Stimulated activated CD8-positive, alpha-beta memory T cell treated with anti-CD3 and anti-CD28 coated beads, Interleukin-4, amount 100 ng/mL, for 4 hours (primary cell): Measurements from ENCODE around the gene XRCC1.
"Not testable (repeated sequence)": the region's sequence is repeated elsewhere in the genome, so short reads cannot be mapped to it uniquely, and the experiment has no call there.

ENCODE experiments used
- DNase-seq, 2 donors: peaks; one replicate each; pipeline ENCODE4 v3.0.0-alpha.2; 2020; ENCODE audit warnings: low read depth in 2 of 2, low spot score in 1 of 2

Gene XRCC1

GRCh38 chr19:43599635-43600295 lies 24.4 kb upstream of the XRCC1 start:
- no peak for DNase-seq

GRCh38 chr19:43598445-43599240 lies 23.3 kb upstream of the XRCC1 start:
- DNase-seq: no peak

DNA sequence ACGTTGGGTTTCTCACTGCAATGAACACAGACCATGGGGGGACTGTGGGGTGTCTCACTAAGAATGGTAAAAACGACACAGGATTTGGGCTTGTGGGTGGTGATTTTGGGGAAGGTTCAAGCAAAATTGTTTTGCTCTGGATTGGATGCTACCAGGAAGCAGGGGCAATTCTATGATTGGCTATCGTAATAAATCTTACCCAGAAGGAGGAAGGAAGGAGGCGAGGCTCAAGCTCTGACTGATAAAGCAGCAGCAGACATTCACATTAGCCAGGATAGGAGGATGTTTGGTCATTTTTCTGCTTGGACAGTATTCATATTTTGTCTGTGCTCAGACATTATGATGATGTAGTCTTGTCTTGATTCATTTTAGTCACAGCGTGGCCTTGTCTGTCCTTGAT lies 22.5 kb upstream of the XRCC1 start:
- DNase-seq: no peak

- no peak for DNase-seq
These were observed 21.6 kb upstream of the XRCC1 start for GRCh38 chr19:43596842-43597461.

GRCh38 chr19:43595999-43596841 lies 20.9 kb upstream of the XRCC1 start, which contains the start of the genes IRGQ and ZNF576:
Gene IRGQ, minus strand, starts transcription at chr19:43596134. Its CDS starts 796 bp downstream, at chr19:43595338.
Gene ZNF576, plus strand, starts transcription at chr19:43596595. Its CDS starts 514 bp downstream, at chr19:43597109.
- DNase-seq: peak; percentile 100

GRCh38 chr19:43595605-43595998 lies 20.3 kb upstream of the XRCC1 start:
- DNase-seq: no peak

GRCh38 chr19:43594710-43595604 lies 19.6 kb upstream of the XRCC1 start:
- DNase-seq: peak; percentile 33 to 41

DNA sequence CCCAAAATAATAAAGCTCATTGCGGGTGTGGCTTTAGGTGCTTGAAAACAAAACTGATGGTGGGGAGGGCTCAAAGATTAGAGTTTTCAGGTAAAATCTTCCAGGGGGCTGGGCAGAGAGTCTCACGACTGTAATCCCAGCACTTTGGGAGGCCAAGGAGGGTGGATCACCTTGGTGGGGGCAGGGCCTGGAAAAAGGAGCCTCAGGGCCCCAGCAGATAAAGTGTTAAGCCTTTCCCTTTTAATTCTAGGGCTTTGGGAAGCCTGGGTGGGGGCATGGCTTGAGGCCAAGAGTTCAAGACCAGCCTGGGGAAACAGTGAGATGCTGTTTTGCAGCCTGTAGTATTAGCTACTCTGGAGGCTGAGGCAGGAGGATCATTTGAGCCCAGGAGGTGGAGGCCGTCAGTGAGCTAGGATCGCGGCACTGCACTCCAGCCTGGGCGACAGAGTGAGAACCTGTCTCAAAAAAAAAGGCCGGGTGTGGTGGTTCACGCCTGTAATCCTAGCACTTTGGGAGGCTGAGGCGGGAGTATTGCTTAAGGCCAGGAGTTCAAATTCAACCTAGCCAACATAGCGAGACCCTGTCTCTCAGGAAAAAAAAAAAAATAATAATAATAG lies 18.9 kb upstream of the XRCC1 start:
- no peak for DNase-seq

GRCh38 chr19:43592800-43593350 lies 17.5 kb upstream of the XRCC1 start:
- no peak for DNase-seq

DNA sequence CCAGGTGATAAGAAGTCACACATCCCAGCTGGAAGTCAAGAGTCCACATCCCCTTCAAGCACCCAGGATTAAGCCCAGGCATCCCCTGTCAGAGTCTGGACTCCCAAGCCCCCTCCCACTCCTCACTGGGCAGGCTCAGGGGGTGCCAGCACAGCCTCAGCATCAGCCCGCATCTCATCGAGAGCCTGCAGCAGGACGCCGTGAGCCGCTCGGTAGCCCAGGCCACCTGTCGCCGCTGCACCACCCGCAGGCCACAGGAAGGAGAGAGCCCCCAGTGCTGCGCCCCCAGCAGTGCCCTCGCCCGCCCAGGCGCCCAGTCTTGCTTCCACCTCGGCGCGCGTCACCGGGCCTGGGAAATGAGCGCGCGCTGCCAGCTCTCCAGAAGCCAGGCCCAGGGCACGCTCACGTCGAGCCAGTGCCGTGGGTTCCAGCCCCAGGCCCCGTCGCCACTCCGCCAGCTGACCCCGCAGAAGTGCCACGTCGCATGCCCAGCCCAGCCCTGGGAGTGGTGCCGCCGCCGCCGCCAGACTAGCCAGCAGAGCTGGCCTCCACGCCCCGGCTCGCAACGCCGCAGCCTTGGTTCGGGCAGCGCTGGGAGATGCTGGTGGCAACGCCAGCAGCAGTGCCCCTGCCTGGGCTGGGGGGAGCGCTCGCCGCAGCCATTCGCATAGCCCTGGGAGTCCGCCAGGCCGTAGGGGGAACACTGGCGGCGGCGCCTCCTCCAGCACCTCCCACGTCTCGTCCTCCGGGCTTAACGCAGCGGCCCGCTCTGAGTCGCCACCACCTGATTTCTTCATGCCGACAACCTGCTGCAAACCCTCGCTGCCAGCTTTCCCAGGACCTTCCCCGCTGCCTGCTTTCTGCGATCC lies 16.8 kb upstream of the XRCC1 start:
- DNase-seq: no peak

GRCh38 chr19:43589678-43590077 lies 14.4 kb upstream of the XRCC1 start:
- DNase-seq: no peak

GRCh38 chr19:43589277-43589676 lies 13.9 kb upstream of the XRCC1 start:
- DNase-seq: no peak

DNA sequence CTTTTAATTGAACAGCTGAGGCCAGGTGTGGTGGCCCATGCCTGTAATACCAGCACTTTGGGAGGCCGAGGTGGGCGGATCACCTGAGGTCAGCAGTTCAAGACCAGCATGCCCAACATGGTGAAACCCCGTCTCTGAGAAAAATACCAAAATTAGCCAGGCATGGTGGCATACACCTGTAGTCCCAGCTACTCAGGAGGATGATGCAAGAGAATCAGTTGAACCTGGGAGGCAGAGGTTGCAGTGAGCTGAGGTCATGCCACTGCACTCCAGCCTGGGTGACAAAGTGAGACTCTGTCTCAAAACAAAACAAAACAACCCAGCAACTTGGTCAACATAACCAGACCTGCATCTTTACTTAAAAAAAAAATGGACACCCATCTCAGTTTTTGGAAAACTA lies 11.7 kb upstream of the XRCC1 start:
- not testable (repeated sequence) for DNase-seq

DNA sequence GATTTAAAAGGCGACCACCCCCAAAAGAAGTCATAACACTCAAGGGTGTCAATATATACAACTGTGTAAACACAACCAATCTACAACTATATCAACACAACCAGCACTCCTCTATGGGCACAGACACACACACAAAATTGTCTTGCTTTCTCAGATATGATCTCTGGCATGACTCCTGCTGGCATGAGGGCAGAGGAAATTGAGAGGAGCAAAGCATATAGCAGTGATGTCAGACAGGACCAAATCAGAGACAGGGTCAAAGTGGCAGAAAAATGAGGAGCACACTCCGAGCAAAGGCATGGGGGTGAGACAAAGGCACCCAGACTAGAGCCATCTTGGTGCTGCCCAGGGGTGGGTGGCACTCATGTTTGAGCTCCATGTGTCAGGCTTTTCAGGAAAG lies 11.0 kb upstream of the XRCC1 start:
- no peak for DNase-seq

GRCh38 chr19:43584484-43584883 lies 9.2 kb upstream of the XRCC1 start:
- DNase-seq: no peak

DNA sequence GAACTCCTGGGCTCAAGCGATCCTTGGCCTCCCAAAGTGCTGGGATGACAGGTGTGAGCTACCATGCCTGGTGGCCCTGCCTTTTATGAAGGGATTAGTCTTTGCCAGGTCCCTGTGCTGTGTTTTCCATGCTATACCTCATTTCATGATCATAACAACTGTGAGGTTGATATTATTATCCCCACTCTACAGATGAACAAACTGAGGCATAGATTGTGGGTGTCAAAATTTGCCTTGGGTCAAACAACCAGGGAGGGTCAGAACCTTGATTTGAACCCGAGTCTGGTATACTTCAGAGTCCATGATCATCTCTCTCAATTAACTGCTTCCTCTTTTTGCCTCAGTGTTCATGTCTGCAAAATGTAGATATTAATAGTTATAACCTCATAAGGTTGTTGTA lies 7.2 kb upstream of the XRCC1 start:
- DNase-seq: no peak

DNA sequence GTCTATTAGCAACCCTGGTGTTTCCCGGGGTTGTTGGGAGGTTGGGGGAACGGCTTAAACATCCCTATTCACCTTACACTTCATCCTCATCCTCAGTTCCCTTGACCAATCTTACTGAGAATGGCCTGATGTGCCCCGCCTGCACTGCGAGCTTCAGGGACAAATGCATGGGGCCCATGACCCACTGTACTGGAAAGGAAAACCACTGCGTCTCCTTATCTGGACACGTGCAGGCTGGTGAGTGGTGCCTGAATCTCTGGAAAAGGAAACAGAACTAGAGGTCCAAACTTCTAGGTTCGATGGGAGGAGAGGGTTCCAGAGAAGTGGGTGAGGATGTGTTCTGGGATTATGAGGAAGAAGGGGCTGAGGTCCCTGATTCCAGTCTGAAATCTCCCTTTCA lies 6.1 kb upstream of the XRCC1 start:
- no peak for DNase-seq

DNA sequence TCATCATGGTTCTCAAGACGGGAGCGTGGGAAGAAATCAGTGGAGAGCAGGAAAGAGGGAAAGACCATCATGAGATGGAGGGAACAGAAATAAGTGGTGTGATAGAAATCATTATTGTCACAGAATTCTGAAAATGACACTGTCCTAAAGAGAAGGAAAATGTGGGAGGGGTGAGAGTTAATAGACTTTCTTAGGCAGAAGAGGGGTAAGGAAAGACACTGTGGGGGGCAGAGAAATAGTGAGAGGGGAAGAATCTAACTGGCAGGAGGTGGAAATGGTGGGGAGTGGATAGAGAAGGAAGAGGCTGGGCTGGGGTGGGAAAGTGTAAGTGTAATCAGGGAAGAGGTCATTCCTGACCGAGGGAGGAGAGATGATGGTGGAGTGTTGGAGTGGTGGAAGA lies 3.5 kb upstream of the XRCC1 start:
- DNase-seq: no peak
